Measurements from ENCODE around the gene MYL3.

The MYL3 gene

GRCh38 chr3:46905661-46906451 is 42.6 kb upstream of the MYL3 start:
- no peaks in the 10 kb centered on the region for H3K4me1 ChIP-seq (ENCODE audit: control insufficient read depth, insufficient read depth, low read length)
- no peak overlapping the region for H3K27ac ChIP-seq (ENCODE audit: low read depth, low read length)
- H3K4me3 ChIP-seq (ENCODE audit: low read depth, low read length), result no peak overlapping the region
- H3K9me3 ChIP-seq (ENCODE audit: control insufficient read depth, insufficient read depth, low read length), result no peaks in the 10 kb centered on the region
- H3K9ac ChIP-seq (ENCODE audit: low read depth, low read length), result no peak overlapping the region
- H3K36me3 ChIP-seq (ENCODE audit: control insufficient read depth, insufficient read depth, low read length), result no peaks in the 10 kb centered on the region
- no peaks in the 10 kb centered on the region for H3K27me3 ChIP-seq (ENCODE audit: control insufficient read depth, insufficient read depth, low read length)

GRCh38 chr3:46905213-46905560 is 41.9 kb upstream of the MYL3 start:
- H3K9me3 ChIP-seq (ENCODE audit: control insufficient read depth, insufficient read depth, low read length), result no peaks in the 10 kb centered on the region
- H3K36me3 ChIP-seq (ENCODE audit: control insufficient read depth, insufficient read depth, low read length), result no peaks in the 10 kb centered on the region
- no peaks in the 10 kb centered on the region for H3K4me1 ChIP-seq (ENCODE audit: control insufficient read depth, insufficient read depth, low read length)
- no peak overlapping the region for H3K9ac ChIP-seq (ENCODE audit: low read depth, low read length)
- no peaks in the 10 kb centered on the region for H3K27me3 ChIP-seq (ENCODE audit: control insufficient read depth, insufficient read depth, low read length)
- no peak overlapping the region for H3K4me3 ChIP-seq (ENCODE audit: low read depth, low read length)
- H3K27ac ChIP-seq (ENCODE audit: low read depth, low read length), result no peak overlapping the region

- Histone ChIP-seq H3K4me3 (ENCODE audit: low read depth, low read length) (no peak overlapping the region), H3K27me3 (ENCODE audit: control insufficient read depth, insufficient read depth, low read length) (no peaks in the 10 kb centered on the region), H3K9ac (ENCODE audit: low read depth, low read length) (no peak overlapping the region), H3K36me3 (ENCODE audit: control insufficient read depth, insufficient read depth, low read length) (no peaks in the 10 kb centered on the region), H3K9me3 (ENCODE audit: control insufficient read depth, insufficient read depth, low read length) (no peaks in the 10 kb centered on the region), H3K4me1 (ENCODE audit: control insufficient read depth, insufficient read depth, low read length) (no peaks in the 10 kb centered on the region), H3K27ac (ENCODE audit: low read depth, low read length) (no peak overlapping the region)
Measured at GRCh38 chr3:46904303-46905212, 41.3 kb upstream of the MYL3 start.

DNA sequence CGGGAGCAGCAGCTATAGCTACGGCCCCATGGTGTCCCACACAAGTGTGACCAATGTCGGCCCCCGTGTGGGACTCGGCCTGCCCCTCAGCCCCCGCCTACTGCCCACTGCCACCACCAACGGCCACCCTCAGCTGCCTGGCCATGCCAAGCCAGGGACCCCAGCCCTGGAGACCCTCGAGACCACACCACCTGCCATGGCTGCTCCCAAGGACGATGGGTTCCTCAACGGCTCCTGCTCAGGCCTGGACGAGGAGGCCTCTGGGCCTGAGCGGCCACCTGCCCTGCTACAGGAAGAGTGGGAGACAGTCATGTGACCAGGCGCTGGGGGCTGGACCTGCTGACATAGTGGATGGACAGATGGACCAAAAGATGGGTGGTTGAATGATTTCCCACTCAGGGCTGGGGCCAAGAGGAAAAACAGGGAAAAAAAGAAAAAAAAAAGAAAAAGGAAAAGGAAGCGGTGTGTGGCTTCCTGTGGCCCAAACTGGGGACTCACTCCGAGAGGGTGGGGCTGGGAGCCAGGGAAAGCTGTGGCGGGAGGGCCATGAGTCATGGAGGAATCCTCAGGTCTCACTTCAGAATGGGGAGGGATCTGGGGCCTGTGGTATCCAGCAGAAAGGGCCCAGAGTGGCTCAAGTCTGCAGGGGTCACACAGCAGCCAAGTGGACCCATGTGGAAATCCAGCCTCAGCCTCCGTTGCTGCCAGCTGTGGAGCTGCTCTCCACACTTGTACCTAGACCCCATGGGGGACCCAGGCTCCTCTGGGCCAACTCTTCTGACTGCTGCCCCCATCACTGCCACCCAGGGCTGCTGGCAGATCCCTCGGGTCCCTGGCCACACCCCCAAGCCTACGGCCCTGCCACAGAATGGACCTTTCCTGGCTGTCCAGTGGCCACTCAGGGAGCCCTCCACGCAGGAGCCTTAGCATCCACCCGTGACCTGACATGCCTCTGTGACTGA is 40.4 kb upstream of the MYL3 start:
- Histone ChIP-seq H3K9ac (ENCODE audit: low read depth, low read length) (no peak overlapping the region), H3K9me3 (ENCODE audit: control insufficient read depth, insufficient read depth, low read length) (no peaks in the 10 kb centered on the region), H3K4me1 (ENCODE audit: control insufficient read depth, insufficient read depth, low read length) (no peaks in the 10 kb centered on the region), H3K36me3 (ENCODE audit: control insufficient read depth, insufficient read depth, low read length) (no peaks in the 10 kb centered on the region), H3K27me3 (ENCODE audit: control insufficient read depth, insufficient read depth, low read length) (no peaks in the 10 kb centered on the region), H3K27ac (ENCODE audit: low read depth, low read length) (no peak overlapping the region), H3K4me3 (ENCODE audit: low read depth, low read length) (no peak overlapping the region)

DNA sequence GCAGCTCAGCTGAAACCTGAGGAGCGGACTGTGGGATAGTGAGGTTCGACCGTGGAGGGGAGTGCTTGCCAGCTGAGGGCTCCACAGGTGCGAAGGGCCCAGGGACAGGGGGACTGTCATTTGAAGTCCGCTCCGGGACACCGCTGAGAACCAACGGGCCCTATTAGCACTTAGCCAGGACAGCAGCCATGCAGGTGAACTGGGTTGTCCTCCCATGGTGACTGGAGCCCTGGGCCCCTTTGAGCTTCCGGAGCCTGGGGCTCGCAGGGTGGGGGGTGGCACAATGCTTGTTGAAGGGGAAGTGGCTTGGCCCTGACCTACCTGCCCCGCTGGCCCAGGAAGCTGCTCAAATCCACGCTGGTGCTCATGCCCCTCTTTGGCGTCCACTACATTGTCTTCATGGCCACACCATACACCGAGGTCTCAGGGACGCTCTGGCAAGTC is 39.0 kb upstream of the MYL3 start:
- Histone ChIP-seq H3K4me1 (ENCODE audit: control insufficient read depth, insufficient read depth, low read length) (no peaks in the 10 kb centered on the region), H3K9me3 (ENCODE audit: control insufficient read depth, insufficient read depth, low read length) (no peaks in the 10 kb centered on the region), H3K27me3 (ENCODE audit: control insufficient read depth, insufficient read depth, low read length) (no peaks in the 10 kb centered on the region), H3K4me3 (ENCODE audit: low read depth, low read length) (no peak overlapping the region), H3K36me3 (ENCODE audit: control insufficient read depth, insufficient read depth, low read length) (no peaks in the 10 kb centered on the region), H3K9ac (ENCODE audit: low read depth, low read length) (no peak overlapping the region), H3K27ac (ENCODE audit: low read depth, low read length) (no peak overlapping the region)

- Histone ChIP-seq H3K27ac (ENCODE audit: low read depth, low read length) (no peak overlapping the region), H3K9me3 (ENCODE audit: control insufficient read depth, insufficient read depth, low read length) (no peaks in the 10 kb centered on the region), H3K4me1 (ENCODE audit: control insufficient read depth, insufficient read depth, low read length) (no peaks in the 10 kb centered on the region), H3K4me3 (ENCODE audit: low read depth, low read length) (no peak overlapping the region), H3K27me3 (ENCODE audit: control insufficient read depth, insufficient read depth, low read length) (no peaks in the 10 kb centered on the region), H3K9ac (ENCODE audit: low read depth, low read length) (no peak overlapping the region), H3K36me3 (ENCODE audit: control insufficient read depth, insufficient read depth, low read length) (no peaks in the 10 kb centered on the region)
Measured at GRCh38 chr3:46901591-46902187, 38.4 kb upstream of the MYL3 start.

GRCh38 chr3:46901061-46901460 is 37.8 kb upstream of the MYL3 start:
- Histone ChIP-seq H3K4me3 (ENCODE audit: low read depth, low read length) (no peak overlapping the region), H3K9ac (ENCODE audit: low read depth, low read length) (no peak overlapping the region), H3K4me1 (ENCODE audit: control insufficient read depth, insufficient read depth, low read length) (no peaks in the 10 kb centered on the region), H3K9me3 (ENCODE audit: control insufficient read depth, insufficient read depth, low read length) (no peaks in the 10 kb centered on the region), H3K27me3 (ENCODE audit: control insufficient read depth, insufficient read depth, low read length) (no peaks in the 10 kb centered on the region), H3K27ac (ENCODE audit: low read depth, low read length) (no peak overlapping the region), H3K36me3 (ENCODE audit: control insufficient read depth, insufficient read depth, low read length) (no peaks in the 10 kb centered on the region)

GRCh38 chr3:46900356-46900755 is 37.1 kb upstream of the MYL3 start:
- Histone ChIP-seq H3K27ac (ENCODE audit: low read depth, low read length) (no peak overlapping the region), H3K36me3 (ENCODE audit: control insufficient read depth, insufficient read depth, low read length) (no peaks in the 10 kb centered on the region), H3K9ac (ENCODE audit: low read depth, low read length) (no peak overlapping the region), H3K4me3 (ENCODE audit: low read depth, low read length) (no peak overlapping the region), H3K4me1 (ENCODE audit: control insufficient read depth, insufficient read depth, low read length) (no peaks in the 10 kb centered on the region), H3K27me3 (ENCODE audit: control insufficient read depth, insufficient read depth, low read length) (no peaks in the 10 kb centered on the region), H3K9me3 (ENCODE audit: control insufficient read depth, insufficient read depth, low read length) (no peaks in the 10 kb centered on the region)

GRCh38 chr3:46900007-46900292 is 36.7 kb upstream of the MYL3 start:
- H3K9me3 ChIP-seq (ENCODE audit: control insufficient read depth, insufficient read depth, low read length), result no peaks in the 10 kb centered on the region
- no peak overlapping the region for H3K9ac ChIP-seq (ENCODE audit: low read depth, low read length)
- H3K4me3 ChIP-seq (ENCODE audit: low read depth, low read length), result no peak overlapping the region
- no peak overlapping the region for H3K27ac ChIP-seq (ENCODE audit: low read depth, low read length)
- no peaks in the 10 kb centered on the region for H3K36me3 ChIP-seq (ENCODE audit: control insufficient read depth, insufficient read depth, low read length)
- no peaks in the 10 kb centered on the region for H3K4me1 ChIP-seq (ENCODE audit: control insufficient read depth, insufficient read depth, low read length)
- no peaks in the 10 kb centered on the region for H3K27me3 ChIP-seq (ENCODE audit: control insufficient read depth, insufficient read depth, low read length)

DNA sequence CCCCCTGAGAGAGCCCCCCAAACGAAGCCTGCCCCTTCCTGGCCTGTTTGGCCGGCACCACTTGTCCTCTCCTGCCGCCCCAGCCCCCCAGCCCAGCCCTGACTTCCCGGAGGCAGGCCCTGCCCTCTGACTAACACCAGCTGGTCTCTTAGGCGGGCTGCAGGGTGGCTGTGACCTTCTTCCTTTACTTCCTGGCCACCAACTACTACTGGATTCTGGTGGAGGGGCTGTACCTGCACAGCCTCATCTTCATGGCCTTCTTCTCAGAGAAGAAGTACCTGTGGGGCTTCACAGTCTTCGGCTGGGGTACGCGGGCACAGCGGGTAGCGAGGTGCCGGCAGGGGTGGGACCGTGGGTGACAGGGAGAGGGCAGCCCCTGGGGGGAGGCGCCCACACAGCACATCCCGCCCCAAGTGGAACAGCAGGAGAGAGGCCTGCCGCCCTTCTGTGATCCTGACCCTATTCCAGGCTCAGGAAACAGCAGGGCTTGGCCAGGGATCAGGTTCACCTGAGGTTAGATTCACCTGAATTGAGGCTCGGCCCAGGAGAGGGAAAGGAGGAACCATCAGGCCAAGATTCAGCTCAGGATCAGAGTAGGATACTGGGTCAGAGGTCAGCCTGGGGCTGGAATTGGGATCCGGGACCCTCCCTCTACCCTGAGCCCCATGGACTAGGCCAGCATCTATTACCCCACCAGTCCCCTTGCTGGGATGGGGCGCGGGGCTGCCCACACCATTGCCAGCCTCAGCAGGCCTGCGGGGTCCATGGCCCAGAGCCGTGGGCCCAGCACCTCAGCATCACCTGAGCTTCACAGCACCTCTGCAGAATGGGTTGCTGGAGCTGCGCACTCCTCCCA is 36.1 kb upstream of the MYL3 start:
- Histone ChIP-seq H3K27me3 (ENCODE audit: control insufficient read depth, insufficient read depth, low read length) (peaks cover 2% of the 10 kb centered on the region; the same call in 1 of the 2 replicates), H3K9ac (ENCODE audit: low read depth, low read length) (no peak overlapping the region), H3K27ac (ENCODE audit: low read depth, low read length) (no peak overlapping the region), H3K9me3 (ENCODE audit: control insufficient read depth, insufficient read depth, low read length) (no peaks in the 10 kb centered on the region), H3K4me3 (ENCODE audit: low read depth, low read length) (no peak overlapping the region), H3K4me1 (ENCODE audit: control insufficient read depth, insufficient read depth, low read length) (no peaks in the 10 kb centered on the region), H3K36me3 (ENCODE audit: control insufficient read depth, insufficient read depth, low read length) (no peaks in the 10 kb centered on the region)
